HepG2 (cell line): ENCODE data around the gene SRRM1. TPM values are rescaled to one million over a fixed set of nuclear protein-coding genes. Genes with fewer than 3 reads are reported as not detected.

Experiments
- ARID2 ChIP-seq: sonication (generic); formaldehyde crosslinking; IDR thresholded peaks from 2 replicates; pipeline ENCODE4 v1.8.1; 2022; ENCODE audit warnings: mild to moderate bottlenecking, missing genetic modification reagents, borderline replicate concordance
- FOXA3 ChIP-seq: IDR thresholded peaks from 2 replicates; pipeline ENCODE4 v1.6.1; 2016; ENCODE audit warnings: missing genetic modification reagents, missing compliant biosample characterization
- FOXP1 ChIP-seq, 2 experiments: fragments of 450-650 bp in 1 of 2; IDR thresholded peaks; 2 replicates each; pipeline ENCODE4 v1.6.1; 2017 to 2018; ENCODE audit warnings: antibody characterized with exemption in 1 of 2
- GATA4 ChIP-seq: sonication (generic); IDR thresholded peaks from 2 replicates; pipeline ENCODE4 v1.6.1; 2016; ENCODE audit warnings: antibody characterized with exemption, low read depth, borderline replicate concordance
- HMGXB4 ChIP-seq, 2 experiments: sonication (generic) in 1 of 2; formaldehyde crosslinking in 1 of 2; IDR thresholded peaks; 2 replicates each; pipeline versions ENCODE4 v1.4.0 to v1.6.1; 2018 to 2020; ENCODE audit warnings: missing genetic modification reagents in 2 of 2, borderline replicate concordance in 1 of 2, low read depth in 1 of 2, mild to moderate bottlenecking in 1 of 2, missing biosample characterization in 1 of 2
- IRF2 ChIP-seq: IDR thresholded peaks from 2 replicates; pipeline ENCODE4 v1.6.1; 2018; ENCODE audit warnings: missing genetic modification reagents, missing compliant biosample characterization
- KAT8 ChIP-seq: IDR thresholded peaks from 2 replicates; pipeline ENCODE4 v1.6.1; 2016; ENCODE audit warnings: missing genetic modification reagents, missing compliant biosample characterization
- MEIS2 ChIP-seq: sonication (generic); formaldehyde crosslinking; IDR thresholded peaks from 2 replicates; pipeline ENCODE4 v1.9.0; 2021; ENCODE audit warnings: mild to moderate bottlenecking, missing genetic modification reagents
- NCOA2 ChIP-seq: sonication (generic); formaldehyde crosslinking; IDR thresholded peaks from 2 replicates; pipeline ENCODE4 v1.8.0; 2022; ENCODE audit warnings: inconsistent platforms
- POLR2G ChIP-seq: fragments of 200-400 bp; formaldehyde crosslinking; IDR thresholded peaks from 2 replicates; pipeline ENCODE4 v1.6.1; 2018; ENCODE audit warnings: mild to moderate bottlenecking, low read depth, low read length, moderate library complexity
- SP2 ChIP-seq: sonication (generic); formaldehyde crosslinking; IDR thresholded peaks from 2 replicates; pipeline ENCODE4 v1.5.1; 2020; ENCODE audit warnings: mild to moderate bottlenecking, missing genetic modification reagents
- SP5 ChIP-seq: IDR thresholded peaks from 2 replicates; pipeline ENCODE4 v1.6.1; 2016; ENCODE audit warnings: low read depth, borderline replicate concordance
- ZNF543 ChIP-seq: sonication (generic); formaldehyde crosslinking; IDR thresholded peaks from 2 replicates; pipeline ENCODE4 v1.4.0; 2020; ENCODE audit warnings: mild to moderate bottlenecking, missing genetic modification reagents
- ZSCAN30 ChIP-seq: sonication (generic); formaldehyde crosslinking; IDR thresholded peaks from 2 replicates; pipeline ENCODE4 v1.5.0; 2020; ENCODE audit warnings: mild to moderate bottlenecking, missing genetic modification reagents
- ZSCAN31 ChIP-seq: sonication (generic); formaldehyde crosslinking; IDR thresholded peaks from 2 replicates; pipeline ENCODE4 v1.5.0; 2020; ENCODE audit warnings: low read depth, mild to moderate bottlenecking, missing genetic modification reagents
- polyA plus RNA-seq, 8 experiments: library from polyadenylated mRNA; depleted of rRNA in 3 of 8; stranded (reverse) in 7 of 8; unstranded in 1 of 8; fragments of >200 nt; fragmentation: Illumina TruSeq in 4 of 8; extraction: Trizol in 4 of 8; gene quantifications; 2 replicates each; pipeline versions ENCODE4 v1.2.1 to v1.2.3, GENCODE V29; 2011 to 2016; ENCODE audit warnings: low read depth in 4 of 8, missing spikeins in 1 of 8, mixed read lengths in 1 of 8; ENCODE audit not compliant: insufficient read depth in 1 of 8
- total RNA-seq, 5 experiments: library from RNA; depleted of rRNA; stranded (reverse); fragments of >200 nt; fragmentation: Illumina TruSeq; extraction: Trizol; gene quantifications; 2 replicates each; pipeline ENCODE4 v1.2.3, GENCODE V29; 2016; ENCODE audit warnings: low read depth in 1 of 5
- TF ChIP-seq, protein P1 (sequence below): conservative IDR thresholded peaks from 2 replicates; pipeline ENCODE4 v1.6.1; 2018; ENCODE audit warnings: missing genetic modification reagents
- TF ChIP-seq, protein P2 (sequence below): IDR thresholded peaks from 2 replicates; pipeline ENCODE4 v1.6.1; 2018; ENCODE audit warnings: missing genetic modification reagents
- TF ChIP-seq, protein P3 (sequence below): sonication (generic); formaldehyde crosslinking; IDR thresholded peaks from 2 replicates; pipeline ENCODE4 v1.4.0; 2020; ENCODE audit warnings: missing genetic modification reagents, borderline replicate concordance
- TF ChIP-seq, protein P4 (sequence below): sonication (generic); formaldehyde crosslinking; IDR thresholded peaks from 2 replicates; pipeline ENCODE4 v1.8.1; 2023; ENCODE audit warnings: mild to moderate bottlenecking, moderate library complexity, missing genetic modification reagents

Gene SRRM1
- total and polyA plus RNA-seq, 2 of the 13 experiments (the other 11 are each of a cell fraction or from before 2014, with no cell fraction given): 31.6 to 44.5 TPM

- TF ChIP-seq, protein P1, sequence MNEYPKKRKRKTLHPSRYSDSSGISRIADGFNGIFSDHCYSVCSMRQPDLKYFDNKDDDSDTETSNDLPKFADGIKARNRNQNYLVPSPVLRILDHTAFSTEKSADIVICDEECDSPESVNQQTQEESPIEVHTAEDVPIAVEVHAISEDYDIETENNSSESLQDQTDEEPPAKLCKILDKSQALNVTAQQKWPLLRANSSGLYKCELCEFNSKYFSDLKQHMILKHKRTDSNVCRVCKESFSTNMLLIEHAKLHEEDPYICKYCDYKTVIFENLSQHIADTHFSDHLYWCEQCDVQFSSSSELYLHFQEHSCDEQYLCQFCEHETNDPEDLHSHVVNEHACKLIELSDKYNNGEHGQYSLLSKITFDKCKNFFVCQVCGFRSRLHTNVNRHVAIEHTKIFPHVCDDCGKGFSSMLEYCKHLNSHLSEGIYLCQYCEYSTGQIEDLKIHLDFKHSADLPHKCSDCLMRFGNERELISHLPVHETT (CRISPR knock-in tag): no peak
- peak; percentile 74 for TF ChIP-seq SP2
- no peak; the same call in 1 of the 2 replicates for TF ChIP-seq FOXP1 (IDR thresholded peaks at IDR 0.05)
- peak; percentile 76 for TF ChIP-seq FOXP1 (CRISPR knock-in tag; IDR thresholded peaks at IDR 0.05)
- peak; percentile 67 for TF ChIP-seq POLR2G
- TF ChIP-seq ZNF543 (CRISPR knock-in tag): peak; percentile 22; the same call in 1 of the 2 replicates
- TF ChIP-seq ZSCAN31: peak; percentile 64
- peak; percentile 57 for TF ChIP-seq MEIS2 (CRISPR knock-in tag)
- peak; percentile 85 for TF ChIP-seq SP5 (CRISPR knock-in tag)
- TF ChIP-seq, protein P2, sequence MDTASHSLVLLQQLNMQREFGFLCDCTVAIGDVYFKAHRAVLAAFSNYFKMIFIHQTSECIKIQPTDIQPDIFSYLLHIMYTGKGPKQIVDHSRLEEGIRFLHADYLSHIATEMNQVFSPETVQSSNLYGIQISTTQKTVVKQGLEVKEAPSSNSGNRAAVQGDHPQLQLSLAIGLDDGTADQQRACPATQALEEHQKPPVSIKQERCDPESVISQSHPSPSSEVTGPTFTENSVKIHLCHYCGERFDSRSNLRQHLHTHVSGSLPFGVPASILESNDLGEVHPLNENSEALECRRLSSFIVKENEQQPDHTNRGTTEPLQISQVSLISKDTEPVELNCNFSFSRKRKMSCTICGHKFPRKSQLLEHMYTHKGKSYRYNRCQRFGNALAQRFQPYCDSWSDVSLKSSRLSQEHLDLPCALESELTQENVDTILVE (CRISPR knock-in tag): 0 out of 2 replicates have a peak, but pooled peaks have one; percentile 7
- TF ChIP-seq FOXA3 (CRISPR knock-in tag): peak; percentile 62
- TF ChIP-seq ZSCAN30 (CRISPR knock-in tag): no peak
- TF ChIP-seq ARID2 (CRISPR knock-in tag): no peak
- TF ChIP-seq KAT8: peak; percentile 69; the same call in 1 of the 2 replicates
- TF ChIP-seq NCOA2: peak; percentile 46
- TF ChIP-seq IRF2: peak; percentile 41; the same call in 1 of the 2 replicates
- peak; percentile 67; the same call in 1 of the 2 replicates for TF ChIP-seq GATA4
- TF ChIP-seq, protein P3, sequence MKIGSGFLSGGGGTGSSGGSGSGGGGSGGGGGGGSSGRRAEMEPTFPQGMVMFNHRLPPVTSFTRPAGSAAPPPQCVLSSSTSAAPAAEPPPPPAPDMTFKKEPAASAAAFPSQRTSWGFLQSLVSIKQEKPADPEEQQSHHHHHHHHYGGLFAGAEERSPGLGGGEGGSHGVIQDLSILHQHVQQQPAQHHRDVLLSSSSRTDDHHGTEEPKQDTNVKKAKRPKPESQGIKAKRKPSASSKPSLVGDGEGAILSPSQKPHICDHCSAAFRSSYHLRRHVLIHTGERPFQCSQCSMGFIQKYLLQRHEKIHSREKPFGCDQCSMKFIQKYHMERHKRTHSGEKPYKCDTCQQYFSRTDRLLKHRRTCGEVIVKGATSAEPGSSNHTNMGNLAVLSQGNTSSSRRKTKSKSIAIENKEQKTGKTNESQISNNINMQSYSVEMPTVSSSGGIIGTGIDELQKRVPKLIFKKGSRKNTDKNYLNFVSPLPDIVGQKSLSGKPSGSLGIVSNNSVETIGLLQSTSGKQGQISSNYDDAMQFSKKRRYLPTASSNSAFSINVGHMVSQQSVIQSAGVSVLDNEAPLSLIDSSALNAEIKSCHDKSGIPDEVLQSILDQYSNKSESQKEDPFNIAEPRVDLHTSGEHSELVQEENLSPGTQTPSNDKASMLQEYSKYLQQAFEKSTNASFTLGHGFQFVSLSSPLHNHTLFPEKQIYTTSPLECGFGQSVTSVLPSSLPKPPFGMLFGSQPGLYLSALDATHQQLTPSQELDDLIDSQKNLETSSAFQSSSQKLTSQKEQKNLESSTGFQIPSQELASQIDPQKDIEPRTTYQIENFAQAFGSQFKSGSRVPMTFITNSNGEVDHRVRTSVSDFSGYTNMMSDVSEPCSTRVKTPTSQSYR: peak; percentile 75; the same call in 1 of the 2 replicates
- peak in 1 of 2 experiments; percentile 67; a peak in 1 of 4 replicates for TF ChIP-seq HMGXB4 (CRISPR knock-in tag; IDR thresholded peaks at IDR 0.05; ENCODE audit: borderline replicate concordance in 1 of 2, low read depth in 1 of 2)
- TF ChIP-seq, protein P4, sequence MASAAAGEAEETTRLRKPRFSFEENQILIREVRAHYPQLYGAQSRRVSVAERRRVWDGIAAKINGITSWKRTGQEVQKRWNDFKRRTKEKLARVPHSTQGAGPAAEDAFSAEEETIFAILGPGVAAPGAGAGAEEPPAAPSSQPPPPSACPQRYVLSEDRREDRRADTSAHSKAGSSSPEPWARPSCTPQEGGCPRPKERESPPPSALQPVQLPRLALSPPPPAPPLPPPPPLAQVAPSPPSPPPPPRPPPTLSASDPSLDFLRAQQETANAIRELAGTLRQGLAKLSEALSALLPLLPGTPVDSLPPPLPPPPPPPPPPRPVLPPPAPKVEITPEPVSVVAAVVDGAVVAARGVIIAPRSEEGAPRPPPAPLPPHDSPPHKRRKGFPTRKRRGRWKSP (CRISPR knock-in tag): no peak
Measured at GRCh38 chr1:24705260-24706073, 62.4 kb downstream of the SRRM1 start (continued).
